Nephron progenitor cell (in vitro differentiated cells): ENCODE data around the gene UAP1L1.

Experiments
- DNase-seq: peaks from one replicate; pipeline ENCODE4 v3.0.0; 2021
- H3K27ac Mint-ChIP-seq: 2 replicates; pipeline ENCODE4 v1.8.0; 2021; ENCODE audit warnings: mild to moderate bottlenecking, moderate library complexity, mixed read lengths
- H3K27me3 Mint-ChIP-seq: 2 replicates; pipeline ENCODE4 v1.8.0; 2021; ENCODE audit warnings: mild to moderate bottlenecking, low read depth, mixed read lengths; ENCODE audit not compliant: poor library complexity
- H3K36me3 Mint-ChIP-seq: 2 replicates; pipeline ENCODE4 v1.8.0; 2021; ENCODE audit warnings: low read depth, mixed read lengths
- H3K4me1 Mint-ChIP-seq: 2 replicates; pipeline ENCODE4 v1.8.0; 2021; ENCODE audit warnings: mixed read lengths
- H3K4me3 Mint-ChIP-seq: 2 replicates; pipeline ENCODE4 v1.8.0; 2021; ENCODE audit warnings: mild to moderate bottlenecking, moderate library complexity, mixed read lengths
- H3K9me3 Mint-ChIP-seq: 2 replicates; pipeline ENCODE4 v1.8.0; 2021; ENCODE audit warnings: mild to moderate bottlenecking, moderate library complexity, mixed read lengths
- TF ChIP-seq, protein P1 (sequence below): fragments of 200-600 bp; sonication (generic); IDR thresholded peaks from 2 replicates; pipeline ENCODE4 v1.5.0; 2021; ENCODE audit warnings: antibody characterized with exemption

Gene UAP1L1

DNA sequence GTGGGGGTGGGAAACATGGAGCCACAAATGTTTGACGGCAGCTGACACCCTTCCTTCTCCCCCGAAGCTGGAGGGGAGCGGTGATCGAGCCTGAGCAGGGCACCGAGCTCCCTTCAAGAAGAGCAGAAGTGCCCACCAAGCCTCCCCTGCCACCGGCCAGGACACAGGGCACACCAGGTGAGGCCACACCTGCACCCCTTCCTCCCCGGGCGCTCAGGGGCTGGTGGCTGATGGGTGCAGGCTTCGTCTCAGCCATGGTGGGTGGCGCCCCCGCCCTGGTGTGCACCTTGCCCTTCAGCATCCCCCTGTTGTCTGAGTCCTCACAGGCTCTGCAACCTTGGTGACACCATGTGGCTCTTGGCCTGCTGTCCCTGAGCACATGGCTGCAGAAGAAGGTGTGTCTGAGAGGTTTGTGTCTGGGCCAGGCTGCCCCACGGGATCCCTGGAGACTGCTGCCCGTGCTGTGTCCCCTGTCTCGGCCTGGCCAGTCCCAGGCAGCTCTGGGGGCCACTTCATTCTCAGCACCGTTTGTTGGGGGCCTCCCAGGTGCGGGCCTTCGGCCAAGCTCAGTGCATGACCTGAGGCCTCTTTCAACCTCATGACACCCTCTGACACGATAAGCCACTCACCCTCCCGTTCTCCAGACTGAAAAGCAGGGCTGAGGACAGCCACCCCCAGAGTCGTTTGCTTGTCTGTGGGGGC, 20.6 kb downstream of the UAP1L1 start:
- Mint-ChIP-seq H3K27me3 (no peaks in the 10 kb centered on the region), H3K9me3 (no peaks in the 10 kb centered on the region), H3K27ac (no peak overlapping the region), H3K4me3 (no peak overlapping the region), H3K36me3 (peaks cover 19% of the 10 kb centered on the region), H3K4me1 (no peaks in the 10 kb centered on the region)
- TF ChIP-seq, protein P1, sequence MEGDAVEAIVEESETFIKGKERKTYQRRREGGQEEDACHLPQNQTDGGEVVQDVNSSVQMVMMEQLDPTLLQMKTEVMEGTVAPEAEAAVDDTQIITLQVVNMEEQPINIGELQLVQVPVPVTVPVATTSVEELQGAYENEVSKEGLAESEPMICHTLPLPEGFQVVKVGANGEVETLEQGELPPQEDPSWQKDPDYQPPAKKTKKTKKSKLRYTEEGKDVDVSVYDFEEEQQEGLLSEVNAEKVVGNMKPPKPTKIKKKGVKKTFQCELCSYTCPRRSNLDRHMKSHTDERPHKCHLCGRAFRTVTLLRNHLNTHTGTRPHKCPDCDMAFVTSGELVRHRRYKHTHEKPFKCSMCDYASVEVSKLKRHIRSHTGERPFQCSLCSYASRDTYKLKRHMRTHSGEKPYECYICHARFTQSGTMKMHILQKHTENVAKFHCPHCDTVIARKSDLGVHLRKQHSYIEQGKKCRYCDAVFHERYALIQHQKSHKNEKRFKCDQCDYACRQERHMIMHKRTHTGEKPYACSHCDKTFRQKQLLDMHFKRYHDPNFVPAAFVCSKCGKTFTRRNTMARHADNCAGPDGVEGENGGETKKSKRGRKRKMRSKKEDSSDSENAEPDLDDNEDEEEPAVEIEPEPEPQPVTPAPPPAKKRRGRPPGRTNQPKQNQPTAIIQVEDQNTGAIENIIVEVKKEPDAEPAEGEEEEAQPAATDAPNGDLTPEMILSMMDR, result no peak
- no peak for DNase-seq

DNA sequence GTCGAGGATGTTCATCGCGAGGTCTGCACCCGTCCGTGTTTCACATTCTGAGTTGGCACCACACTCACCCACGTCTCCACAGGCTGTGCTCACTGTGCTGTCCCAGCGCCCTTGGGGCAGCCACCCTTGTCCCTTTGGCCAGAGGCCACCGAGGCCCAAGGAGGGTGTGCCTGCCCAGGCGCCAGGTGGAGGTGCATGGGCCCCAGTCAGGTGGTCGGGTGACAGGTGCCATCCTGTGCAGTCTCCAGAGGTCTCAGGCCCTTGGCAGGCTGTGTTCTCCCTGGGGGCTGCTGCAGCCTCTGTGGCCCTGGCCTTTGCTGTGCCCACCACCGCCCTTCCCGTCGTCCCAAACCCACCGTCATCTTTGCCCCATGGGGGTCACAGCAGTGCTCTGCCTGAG, 21.9 kb downstream of the UAP1L1 start:
- no peaks in the 10 kb centered on the region for H3K9me3 Mint-ChIP-seq
- DNase-seq, result no peak
- TF ChIP-seq, protein P1, result no peak
- no peaks in the 10 kb centered on the region for H3K4me1 Mint-ChIP-seq
- no peaks in the 10 kb centered on the region for H3K27me3 Mint-ChIP-seq
- H3K27ac Mint-ChIP-seq, result no peak overlapping the region
- H3K4me3 Mint-ChIP-seq, result no peak overlapping the region
- peaks cover 13% of the 10 kb centered on the region for H3K36me3 Mint-ChIP-seq

DNA sequence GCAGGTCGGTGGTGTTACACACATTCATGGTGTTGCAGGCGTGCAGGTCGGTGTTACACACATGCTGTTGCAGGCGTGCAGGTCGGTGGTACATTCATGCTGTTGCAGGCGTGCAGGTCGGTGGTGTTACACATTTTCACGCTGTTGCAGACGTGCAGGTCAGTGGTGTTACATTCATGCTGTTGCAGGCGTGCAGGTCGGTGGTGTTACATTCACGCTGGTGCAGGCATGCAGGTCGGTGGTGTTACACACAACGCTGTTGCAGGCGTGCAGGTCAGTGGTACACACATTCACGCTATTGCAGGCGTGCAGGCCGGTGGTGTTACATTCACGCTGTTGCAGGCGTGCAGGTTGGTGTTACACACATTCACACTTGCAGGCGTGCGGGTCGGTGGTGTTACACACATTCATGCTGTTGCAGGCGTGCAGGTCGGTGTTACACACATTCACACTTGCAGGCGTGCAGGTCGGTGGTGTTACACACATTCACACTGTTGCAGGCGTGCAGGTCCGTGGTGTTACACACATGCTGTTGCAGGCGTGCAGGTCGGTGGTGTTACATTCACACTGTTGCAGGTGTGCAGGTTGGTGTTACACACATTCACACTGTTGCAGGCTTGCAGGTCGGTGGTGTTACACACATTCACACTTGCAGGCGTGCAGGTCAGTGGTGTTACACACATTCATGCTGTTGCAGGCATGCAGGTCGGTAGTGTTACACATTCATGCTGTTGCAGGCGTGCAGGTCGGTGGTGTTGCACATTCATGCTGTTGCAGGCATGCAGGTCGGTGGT, 26.1 kb downstream of the UAP1L1 start:
- Mint-ChIP-seq H3K27me3 (no peaks in the 10 kb centered on the region), H3K36me3 (no peaks in the 10 kb centered on the region), H3K4me3 (no peak overlapping the region), H3K27ac (no peak overlapping the region), H3K9me3 (no peaks in the 10 kb centered on the region), H3K4me1 (no peaks in the 10 kb centered on the region)
- no peak for DNase-seq
- TF ChIP-seq, protein P1, result no peak

DNA sequence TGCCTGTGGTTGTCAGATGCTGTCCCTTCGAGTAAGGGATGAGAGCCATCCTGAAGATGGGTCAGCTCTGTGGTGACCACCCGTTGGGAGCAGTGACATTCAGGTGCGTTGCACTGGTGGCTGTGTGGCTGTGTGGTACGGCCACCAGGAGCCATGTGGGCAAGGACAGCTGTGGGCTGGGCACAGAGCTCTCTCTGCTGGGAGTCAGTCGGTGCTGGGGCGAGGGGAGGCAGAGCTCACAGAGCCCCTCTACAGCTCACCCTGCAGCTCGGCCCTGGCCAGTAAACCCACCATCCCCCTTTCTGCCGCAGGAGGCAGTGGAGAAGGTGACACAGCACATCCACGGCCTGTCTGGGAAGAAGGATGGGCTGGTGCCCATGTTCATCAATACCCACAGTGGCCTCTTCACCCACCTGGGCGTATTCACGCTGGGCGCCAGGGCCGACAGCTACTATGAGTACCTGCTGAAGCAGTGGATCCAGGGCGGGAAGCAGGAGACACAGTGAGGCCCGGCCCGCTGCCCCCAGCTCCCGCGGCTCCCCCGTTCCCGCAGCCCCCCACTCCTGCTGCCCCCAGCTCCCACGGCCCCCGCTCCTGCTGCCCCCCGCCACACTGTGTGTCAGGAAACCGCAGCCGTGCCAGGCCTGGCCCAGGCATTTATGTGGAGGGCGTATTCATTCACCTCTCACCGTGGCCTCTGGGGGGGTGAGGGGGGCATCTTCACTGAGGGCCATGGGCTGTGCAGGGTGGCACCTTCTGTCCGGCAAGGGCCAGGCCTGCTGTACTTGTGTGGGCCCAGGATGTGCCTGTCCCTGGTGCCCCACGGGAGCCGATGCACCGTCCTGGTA, 28.7 kb downstream of the UAP1L1 start:
- Mint-ChIP-seq H3K4me1 (no peaks in the 10 kb centered on the region), H3K4me3 (no peak overlapping the region)
- TF ChIP-seq, protein P1, result no peak

DNA sequence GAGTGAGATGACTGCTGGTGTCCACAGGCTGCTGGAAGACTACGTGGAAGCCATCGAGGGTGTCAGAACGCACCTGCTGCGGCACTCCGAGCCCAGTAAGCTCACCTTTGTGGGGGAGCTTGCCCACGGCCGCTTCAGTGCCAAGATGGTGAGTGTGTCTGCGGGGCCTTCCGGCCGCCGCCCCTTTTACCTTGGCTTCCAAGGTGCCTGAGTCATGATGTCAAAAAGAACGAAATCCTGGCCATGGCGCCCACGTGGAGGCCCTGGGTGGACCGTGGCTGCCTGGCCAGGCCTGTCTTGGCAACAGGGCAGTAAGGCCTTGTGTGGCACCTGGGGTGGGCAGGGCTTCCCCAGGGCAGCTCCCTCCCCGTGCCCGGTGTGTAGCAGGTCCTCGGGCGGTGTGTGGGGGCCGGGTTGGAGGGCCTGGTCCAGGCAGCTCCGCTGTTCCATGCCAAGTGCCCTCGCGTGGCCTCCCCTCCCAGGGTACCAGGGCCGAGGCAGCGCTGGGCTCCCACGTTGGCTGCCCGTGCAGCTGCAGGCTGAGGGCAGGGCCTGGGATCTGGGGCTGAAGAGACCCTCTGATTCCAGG, 29.4 kb downstream of the UAP1L1 start:
- Mint-ChIP-seq H3K4me3 (no peak overlapping the region), H3K27me3 (no peaks in the 10 kb centered on the region), H3K9me3 (no peaks in the 10 kb centered on the region), H3K27ac (no peak overlapping the region), H3K4me1 (no peaks in the 10 kb centered on the region), H3K36me3 (no peaks in the 10 kb centered on the region)
- no peak for DNase-seq
- TF ChIP-seq, protein P1, result no peak

More for the DNA sequence above, 28.7 kb downstream of the UAP1L1 start:
- Mint-ChIP-seq H3K36me3 (no peaks in the 10 kb centered on the region), H3K27me3 (no peaks in the 10 kb centered on the region), H3K27ac (no peak overlapping the region), H3K9me3 (no peaks in the 10 kb centered on the region)
- no peak for DNase-seq
